Adrenal gland (tissue), 12 donors: ENCODE data around the gene PTF1A. TPM values are rescaled to one million over a fixed set of nuclear protein-coding genes. Genes with fewer than 3 reads are reported as not detected.

Experiments used
- DNase-seq, 7 donors: peaks; one replicate each; pipeline ENCODE4 v3.0.0-alpha.2; 2019 to 2020
- H3K27ac ChIP-seq, 5 donors: fragments of 200-600 bp; sonication (generic) in 4 of 5; 1 replicate in 3 of 5; 2 replicates in 2 of 5; pipeline versions ENCODE4 v1.5.1 to v1.8.0; 2016 to 2020; ENCODE audit warnings: mild to moderate bottlenecking in 1 of 5
- H3K27me3 ChIP-seq: fragments of 200-600 bp; 2 replicates; pipeline ENCODE4 v1.8.0; 2021
- H3K36me3 ChIP-seq, 2 donors: fragments of 200-600 bp; replicated peaks in 1 of 2; 1 replicate in 1 of 2; 2 replicates in 1 of 2; pipeline versions ENCODE4 v1.5.1 to v1.8.0; 2018 to 2022
- H3K4me1 ChIP-seq, 2 donors: fragments of 200-600 bp; replicated peaks in 1 of 2; 1 replicate in 1 of 2; 2 replicates in 1 of 2; pipeline versions ENCODE4 v1.5.1 to v1.8.0; 2018 to 2021
- H3K4me3 ChIP-seq, 4 donors: fragments of 200-600 bp; sonication (generic) in 3 of 4; one replicate each; pipeline ENCODE4 v1.5.1; 2016 to 2018
- H3K9me3 ChIP-seq, 3 donors: fragments of 200-600 bp; sonication (generic) in 1 of 3; replicated peaks in 1 of 3; 1 replicate in 2 of 3; 2 replicates in 1 of 3; pipeline versions ENCODE4 v1.5.1 to v1.8.0; 2016 to 2021
- POLR2A ChIP-seq, 2 donors: fragments of 450-650 bp; IDR thresholded peaks; one replicate each; pipeline ENCODE4 v1.6.1; 2017; ENCODE audit warnings: antibody characterized with exemption in 2 of 2, mild to moderate bottlenecking in 2 of 2, moderate library complexity in 1 of 2
- WGBS, 4 donors: extraction: QIAGEN DNeasy Blood & Tissue Kit in 2 of 4; methylation state at CpG; one replicate each; pipeline versions ENCODE4 v1.1.5 to v1.1.7; 2013 to 2017; 5-methylcytosine and 5-hydroxymethylcytosine counted together
- intact Hi-C, 2 donors: fragments of 100-400 bp; cut with DNase I; formaldehyde crosslinking; loops; one replicate each; pipeline versions ENCODE4 v1.14.1 to v1.15.0; 2022 to 2023
- polyA plus RNA-seq, 3 donors: library from polyadenylated mRNA; stranded (reverse); fragments of 200-250 nt in 2 of 3; fragments of 350-450 nt in 1 of 3; fragmentation: Illumina TruSeq in 1 of 3; extraction: RNeasy Lipid Tissue Mini Kit (QIAGEN cat#74804) in 1 of 3; gene quantifications; one replicate each; pipeline ENCODE4 v1.2.3, GENCODE V29; 2013 to 2014
- total RNA-seq, 9 donors: library from RNA; depleted of rRNA in 4 of 9; stranded (reverse); fragments of >200 nt in 4 of 9; fragments of 120-200 nt in 1 of 9; fragmentation: NEBNext Ultra II Directional in 1 of 9; extraction: Animal tissue kit (Norgen Biotek cat#: 25700) in 1 of 9; gene quantifications; one replicate each; pipeline versions ENCODE4 v1.1.0 to v1.2.4, GENCODE V29; 2013 to 2023
- TF ChIP-seq, protein P1 (sequence below), 6 experiments: fragments of 450-650 bp in 4 of 6; fragments of 200-600 bp in 2 of 6; sonication (generic) in 1 of 6; IDR thresholded peaks; 1 replicate in 5 of 6; 2 replicates in 1 of 6; pipeline versions ENCODE4 v1.5.1 to v1.8.0; 2016 to 2021; ENCODE audit warnings: antibody characterized with exemption in 6 of 6, mild to moderate bottlenecking in 2 of 6, moderate library complexity in 1 of 6
- donor health status: healthy with polysubstance abuse.
- donor health status: Bipolar disorder and iron deficiency.
- donor health status: DM: yes; HTN: yes; CAD: no.
- donor health status: DM: no; HTN: no; CAD: no.
- donor health status: DM: no; HTN: no; CAD: no.
- donor health status: DM: yes; HTN: yes; CAD: no.

Gene PTF1A
- total and polyA plus RNA-seq, 12 donors: not detected

DNA sequence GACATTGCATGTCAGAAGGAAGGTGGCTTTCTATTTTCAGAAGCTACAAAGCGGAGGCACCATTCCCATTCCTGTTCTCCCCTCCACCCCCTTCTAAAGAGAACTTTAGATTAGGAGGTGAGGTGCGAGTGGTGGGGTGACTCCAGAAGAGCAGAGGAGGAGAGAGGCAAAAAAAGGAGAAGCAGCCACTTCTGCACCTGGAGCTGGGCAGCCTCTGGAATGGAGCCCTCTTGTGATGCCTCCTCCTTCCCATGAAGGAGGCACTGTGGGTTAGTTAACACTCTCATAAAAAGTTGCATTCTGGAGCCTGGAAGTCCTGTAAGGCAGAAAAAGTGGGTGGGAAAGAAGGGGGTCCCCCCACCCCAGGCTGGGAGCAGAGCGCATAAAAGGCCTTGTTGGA lies 4.8 kb downstream of the PTF1A start:
- Histone ChIP-seq H3K9me3 (no peaks in the 10 kb centered on the region), H3K4me3 (no peak overlapping the region), H3K27me3 (peaks cover 83% of the 10 kb centered on the region), H3K4me1 (peaks cover 0 to 4% of the 10 kb centered on the region in 2 donors), H3K27ac (no peak overlapping the region), H3K36me3 (no peaks in the 10 kb centered on the region)
- TF ChIP-seq, protein P1, sequence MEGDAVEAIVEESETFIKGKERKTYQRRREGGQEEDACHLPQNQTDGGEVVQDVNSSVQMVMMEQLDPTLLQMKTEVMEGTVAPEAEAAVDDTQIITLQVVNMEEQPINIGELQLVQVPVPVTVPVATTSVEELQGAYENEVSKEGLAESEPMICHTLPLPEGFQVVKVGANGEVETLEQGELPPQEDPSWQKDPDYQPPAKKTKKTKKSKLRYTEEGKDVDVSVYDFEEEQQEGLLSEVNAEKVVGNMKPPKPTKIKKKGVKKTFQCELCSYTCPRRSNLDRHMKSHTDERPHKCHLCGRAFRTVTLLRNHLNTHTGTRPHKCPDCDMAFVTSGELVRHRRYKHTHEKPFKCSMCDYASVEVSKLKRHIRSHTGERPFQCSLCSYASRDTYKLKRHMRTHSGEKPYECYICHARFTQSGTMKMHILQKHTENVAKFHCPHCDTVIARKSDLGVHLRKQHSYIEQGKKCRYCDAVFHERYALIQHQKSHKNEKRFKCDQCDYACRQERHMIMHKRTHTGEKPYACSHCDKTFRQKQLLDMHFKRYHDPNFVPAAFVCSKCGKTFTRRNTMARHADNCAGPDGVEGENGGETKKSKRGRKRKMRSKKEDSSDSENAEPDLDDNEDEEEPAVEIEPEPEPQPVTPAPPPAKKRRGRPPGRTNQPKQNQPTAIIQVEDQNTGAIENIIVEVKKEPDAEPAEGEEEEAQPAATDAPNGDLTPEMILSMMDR (IDR thresholded peaks at IDR 0.05): no peak
- TF ChIP-seq POLR2A (IDR thresholded peaks at IDR 0.05): no peak
- WGBS, 4 donors: 14 to 20% (median 18%) methylated on average over 3 of the region's 3 CpGs
- intact Hi-C loops: no loop called here
- no peak for DNase-seq

DNA sequence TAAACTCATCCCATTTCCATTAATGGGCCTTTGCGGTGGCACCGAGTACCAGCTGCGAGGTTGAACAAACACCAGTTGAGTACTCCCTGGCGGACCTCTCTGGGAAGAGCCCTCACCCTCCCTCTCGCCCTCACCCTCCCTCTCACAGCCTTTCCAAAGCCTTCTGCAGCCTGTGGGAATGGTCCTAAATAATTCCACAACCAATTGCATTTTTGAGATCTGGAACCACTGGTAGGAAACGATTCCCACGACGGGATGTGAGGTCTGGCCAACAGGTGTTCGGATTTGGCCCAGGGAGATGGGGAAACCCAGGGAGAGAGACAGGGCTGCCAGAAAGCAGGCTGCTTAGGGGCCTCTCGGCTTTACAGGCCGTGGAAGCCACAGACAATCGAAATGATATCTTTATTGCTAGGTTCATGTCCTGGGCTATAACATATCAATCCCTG lies 5.3 kb downstream of the PTF1A start:
- peaks cover 0 to 4% of the 10 kb centered on the region in 2 donors for H3K4me1 ChIP-seq
- no peak for TF ChIP-seq POLR2A (IDR thresholded peaks at IDR 0.05)
- TF ChIP-seq, protein P1 (IDR thresholded peaks at IDR 0.05): no peak
- DNase-seq: no peak
- 6 to 13% (median 8%) methylated on average over 12 of the region's 12 CpGs for WGBS, 4 donors
- no peak overlapping the region for H3K27ac ChIP-seq
- H3K27me3 ChIP-seq: peaks cover 78% of the 10 kb centered on the region
- H3K9me3 ChIP-seq: no peaks in the 10 kb centered on the region
- no peaks in the 10 kb centered on the region for H3K36me3 ChIP-seq
- intact Hi-C loops: no loop called here
- H3K4me3 ChIP-seq: no peak overlapping the region

DNA sequence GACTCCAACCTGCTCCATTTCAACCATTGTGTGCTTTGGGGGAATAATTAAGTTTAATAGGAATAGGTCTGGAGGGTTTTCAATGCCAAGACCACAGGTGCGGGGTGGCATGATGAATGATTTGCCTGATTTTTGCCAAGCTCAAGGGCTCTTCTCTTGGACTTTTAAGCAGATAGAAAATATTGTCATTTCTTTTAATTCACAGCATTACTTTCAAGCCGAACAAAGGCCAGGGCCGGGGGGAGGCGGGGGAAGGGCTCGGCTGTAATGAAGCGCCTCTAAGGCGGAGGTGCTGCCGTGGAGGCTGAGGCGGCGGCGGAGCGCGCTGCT lies 6.5 kb downstream of the PTF1A start:
- DNase-seq: no peak
- TF ChIP-seq POLR2A (IDR thresholded peaks at IDR 0.05): no peak
- TF ChIP-seq, protein P1 (IDR thresholded peaks at IDR 0.05): no peak
- Histone ChIP-seq H3K27ac (no peak overlapping the region), H3K27me3 (peaks cover 76% of the 10 kb centered on the region), H3K36me3 (no peaks in the 10 kb centered on the region), H3K4me1 (peaks cover 0 to 4% of the 10 kb centered on the region in 2 donors), H3K4me3 (no peak overlapping the region), H3K9me3 (no peaks in the 10 kb centered on the region)
- 2 to 8% (median 3%) methylated on average over 8 to 13 of the region's 13 CpGs for WGBS, 4 donors
- intact Hi-C loops: no loop called here

DNA sequence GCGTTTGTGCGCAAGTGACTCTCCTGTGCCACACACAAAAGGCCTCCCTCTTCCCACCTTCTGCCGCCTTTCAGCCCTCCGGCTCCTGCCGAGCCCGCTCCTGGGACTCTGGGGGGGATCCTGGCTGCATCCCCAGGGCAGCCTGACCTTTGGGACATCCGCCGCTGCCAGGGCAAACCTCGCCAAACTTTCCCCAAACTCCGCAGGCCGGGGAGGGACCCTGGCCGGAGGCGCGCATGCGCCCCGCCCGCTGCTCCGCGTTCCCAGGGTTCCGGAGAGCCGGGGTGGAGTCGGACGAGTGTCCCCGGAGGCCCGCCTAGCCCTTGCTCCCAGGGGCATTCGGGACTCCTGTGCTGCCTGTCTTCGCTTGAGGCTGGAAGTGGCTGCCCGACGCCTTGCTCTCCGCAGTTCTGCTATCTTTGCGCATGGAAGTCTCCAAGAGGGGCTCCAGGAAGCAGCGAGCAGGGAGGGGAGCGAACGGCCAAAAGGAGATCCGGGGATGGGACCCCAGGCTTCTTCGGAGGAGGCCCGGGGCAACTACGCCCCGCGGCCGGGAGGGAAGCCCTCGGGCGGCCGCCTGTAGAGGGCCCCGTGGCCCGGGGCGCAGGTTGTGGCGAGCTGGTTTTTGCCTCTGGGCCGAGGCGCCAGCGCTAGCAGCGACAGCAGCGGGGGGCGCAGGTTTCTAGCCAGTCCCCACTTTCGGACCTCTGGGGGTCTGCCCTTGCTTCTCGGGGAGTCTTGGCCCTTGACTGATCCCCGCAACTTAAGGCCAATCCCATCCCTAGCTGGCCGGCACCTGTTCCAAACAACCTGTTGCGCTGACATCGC lies 7.0 kb downstream of the PTF1A start:
- H3K36me3 ChIP-seq: no peaks in the 10 kb centered on the region
- 1% methylated on average over 29 to 60 of the region's 60 CpGs; no CpG with 5 or more reads in 1 of the 4 donors for WGBS, 4 donors
- H3K9me3 ChIP-seq: no peaks in the 10 kb centered on the region
- H3K4me3 ChIP-seq: no peak overlapping the region
- peaks cover 76% of the 10 kb centered on the region for H3K27me3 ChIP-seq
- no peak for DNase-seq
- TF ChIP-seq, protein P1 (IDR thresholded peaks at IDR 0.05): no peak
- TF ChIP-seq POLR2A (IDR thresholded peaks at IDR 0.05): no peak
- intact Hi-C loops: no loop called here
- no peak overlapping the region for H3K27ac ChIP-seq
- H3K4me1 ChIP-seq: peaks cover 0 to 4% of the 10 kb centered on the region in 2 donors
